ENCODE measurements around the gene ZNF850. TPM values are rescaled to one million over a fixed set of nuclear protein-coding genes. Genes with fewer than 3 reads are reported as not detected.

ZNF850 gene
- total and polyA plus RNA-seq, 4 donors = 0.15 to 5.0 (median 1.7) TPM

GRCh38 chr19:36821758-36822157, 49.2 kb upstream of the ZNF850 start:
- Histone ChIP-seq H3K4me3 (ENCODE audit: low read depth in 1 of 3, low read length in 3 of 3) (peak overlapping the region in 2 of 3 donors; percentile 28 to 71), H3K9me3 (ENCODE audit: control insufficient read depth in 4 of 4, low read length in 3 of 4) (peaks cover 59 to 93% (median 71%) of the 10 kb centered on the region in 4 donors), H3K27ac (ENCODE audit: low read depth in 1 of 2, low read length in 2 of 2) (no peak overlapping the region), H3K4me1 (ENCODE audit: control insufficient read depth in 4 of 4, insufficient read depth in 4 of 4, low read length in 3 of 4) (no peaks in the 10 kb centered on the region), H3K9ac (ENCODE audit: low read depth in 1 of 2, low read length in 2 of 2) (no peak overlapping the region), H3K36me3 (ENCODE audit: control insufficient read depth in 4 of 4, insufficient read depth in 3 of 4, low read depth in 1 of 4, low read length in 3 of 4) (peaks cover 22 to 79% (median 71%) of the 10 kb centered on the region in 4 donors), H3K27me3 (ENCODE audit: control insufficient read depth in 4 of 4, insufficient read depth in 4 of 4, low read length in 3 of 4) (no peaks in the 10 kb centered on the region)
- DNase-seq (ENCODE audit: low spot score) = no peak
- TF ChIP-seq ZBTB33 (IDR thresholded peaks at IDR 0.05) = no peak
- no peak for TF ChIP-seq YY1 (IDR thresholded peaks at IDR 0.05)
- TF ChIP-seq RAD21 (IDR thresholded peaks at IDR 0.05) = no peak
- 98% methylated on average over 5 of the region's 5 CpGs for WGBS

GRCh38 chr19:36819130-36819630, 46.6 kb upstream of the ZNF850 start:
- 95% methylated on average over 7 of the region's 7 CpGs for WGBS
- peaks cover 16 to 71% (median 58%) of the 10 kb centered on the region in 4 donors for H3K36me3 ChIP-seq (ENCODE audit: control insufficient read depth in 4 of 4, insufficient read depth in 3 of 4, low read depth in 1 of 4, low read length in 3 of 4)
- peaks cover 55 to 98% (median 65%) of the 10 kb centered on the region in 4 donors for H3K9me3 ChIP-seq (ENCODE audit: control insufficient read depth in 4 of 4, low read length in 3 of 4)
- no peak overlapping the region for H3K9ac ChIP-seq (ENCODE audit: low read depth in 1 of 2, low read length in 2 of 2)
- H3K4me1 ChIP-seq (ENCODE audit: control insufficient read depth in 4 of 4, insufficient read depth in 4 of 4, low read length in 3 of 4) = no peaks in the 10 kb centered on the region
- no peak for DNase-seq (ENCODE audit: low spot score)
- H3K27ac ChIP-seq (ENCODE audit: low read depth in 1 of 2, low read length in 2 of 2) = no peak overlapping the region
- TF ChIP-seq CTCF (IDR thresholded peaks at IDR 0.05; ENCODE audit: low read depth, low read length, missing input control) = no peak
- peak overlapping the region in 2 of 3 donors; percentile 55 to 62 for H3K4me3 ChIP-seq (ENCODE audit: low read depth in 1 of 3, low read length in 3 of 3)
- no peaks in the 10 kb centered on the region for H3K27me3 ChIP-seq (ENCODE audit: control insufficient read depth in 4 of 4, insufficient read depth in 4 of 4, low read length in 3 of 4)

GRCh38 chr19:36807029-36807428, 34.4 kb upstream of the ZNF850 start:
- TF ChIP-seq RXRA (IDR thresholded peaks at IDR 0.05) (no peak), EGR1 (IDR thresholded peaks at IDR 0.05; ENCODE audit: low read depth in 2 of 2) (no peak), NR2F2 (IDR thresholded peaks at IDR 0.05) (no peak), GABPA (IDR thresholded peaks at IDR 0.05 in 1 of 2, conservative IDR thresholded peaks at IDR 0.05 in 1 of 2) (no peak), ATF3 (IDR thresholded peaks at IDR 0.05) (no peak), JUND (IDR thresholded peaks at IDR 0.05) (no peak), HNF4A (conservative IDR thresholded peaks at IDR 0.05) (no peak), SP1 (IDR thresholded peaks at IDR 0.05) (no peak), YY1 (IDR thresholded peaks at IDR 0.05) (no peak), REST (IDR thresholded peaks at IDR 0.05) (no peak), HNF4G (IDR thresholded peaks at IDR 0.05) (no peak), ZBTB33 (IDR thresholded peaks at IDR 0.05) (no peak), CTCF (IDR thresholded peaks at IDR 0.05; ENCODE audit: low read depth, low read length, missing input control) (no peak), FOXA1 (IDR thresholded peaks at IDR 0.05) (no peak), RAD21 (IDR thresholded peaks at IDR 0.05) (no peak)
- Histone ChIP-seq H3K27me3 (ENCODE audit: control insufficient read depth in 4 of 4, insufficient read depth in 4 of 4, low read length in 3 of 4) (no peaks in the 10 kb centered on the region), H3K36me3 (ENCODE audit: control insufficient read depth in 4 of 4, insufficient read depth in 3 of 4, low read depth in 1 of 4, low read length in 3 of 4) (peaks cover 0 to 5% (median 1%) of the 10 kb centered on the region in 4 donors), H3K27ac (ENCODE audit: low read depth in 1 of 2, low read length in 2 of 2) (no peak overlapping the region), H3K9ac (ENCODE audit: low read depth in 1 of 2, low read length in 2 of 2) (no peak overlapping the region), H3K4me3 (ENCODE audit: low read depth in 1 of 3, low read length in 3 of 3) (no peak overlapping the region), H3K9me3 (ENCODE audit: control insufficient read depth in 4 of 4, low read length in 3 of 4) (peaks cover 28 to 71% (median 46%) of the 10 kb centered on the region in 4 donors), H3K4me1 (ENCODE audit: control insufficient read depth in 4 of 4, insufficient read depth in 4 of 4, low read length in 3 of 4) (no peaks in the 10 kb centered on the region)
- no peak for DNase-seq (ENCODE audit: low spot score)

Data from liver (tissue), 9 donors.